H1 (cell line): ENCODE measurements around the gene HTD2. TPM values are rescaled to one million over a fixed set of nuclear protein-coding genes. Genes with fewer than 3 reads are reported as not detected.

Source experiments
- HDAC2 ChIP-seq, 2 experiments: fragments of 300-600 bp in 1 of 2; sonication (generic) in 1 of 2; IDR thresholded peaks; 2 replicates each; pipeline ENCODE4 v1.6.1; 2011 to 2012; ENCODE audit warnings: low read depth in 2 of 2, low read length in 2 of 2, mild to moderate bottlenecking in 2 of 2, moderate library complexity in 2 of 2, borderline replicate concordance in 1 of 2, inconsistent platforms in 1 of 2
- RBBP5 ChIP-seq: IDR thresholded peaks from 2 replicates; pipeline ENCODE4 v1.7.1; 2012; ENCODE audit warnings: low read depth, mild to moderate bottlenecking, inconsistent platforms, low read length, moderate library complexity, borderline replicate concordance
- SAP30 ChIP-seq: fragments of 300-600 bp; sonication (generic); IDR thresholded peaks from 2 replicates; pipeline ENCODE4 v1.7.1; 2012; ENCODE audit warnings: low read length, moderate library complexity, mild to moderate bottlenecking, inconsistent platforms; ENCODE audit not compliant: insufficient read depth, insufficient replicate concordance
- SIN3A ChIP-seq, 2 experiments: IDR thresholded peaks in 1 of 2; conservative IDR thresholded peaks in 1 of 2; 2 replicates each; pipeline ENCODE4 v1.6.1; 2011 to 2012; ENCODE audit warnings: low read length in 2 of 2, improper control_type of control experiment in 1 of 2, low read depth in 1 of 2, mild to moderate bottlenecking in 1 of 2
- YY1 ChIP-seq: IDR thresholded peaks from 2 replicates; pipeline ENCODE4 v1.6.1; 2011; ENCODE audit warnings: low read depth, mild to moderate bottlenecking, low read length
- polyA plus RNA-seq, 7 experiments: library from polyadenylated mRNA; depleted of rRNA in 3 of 7; stranded (reverse) in 5 of 7; unstranded in 2 of 7; fragments of >200 nt in 5 of 7; fragments of 200-250 nt in 2 of 7; gene quantifications; 1 replicate in 5 of 7; 2 replicates in 1 of 7; 4 replicates in 1 of 7; pipeline versions ENCODE4 v1.2.1 to v1.2.3, GENCODE V29; 2011 to 2013; ENCODE audit warnings: missing spikeins in 2 of 7, mixed read lengths in 2 of 7
- total RNA-seq: library from RNA; stranded (reverse); fragmentation: NEBNext Ultra II Directional; extraction: Animal tissue kit (Norgen Biotek cat#: 25700); gene quantifications from 2 replicates; pipeline ENCODE4 v1.2.1, GENCODE V29; 2021
- TF ChIP-seq, protein P1 (sequence below), 3 experiments: IDR thresholded peaks; 1 replicate in 2 of 3; 2 replicates in 1 of 3; pipeline versions ENCODE4 v1.5.1 to v1.6.1; 2011; ENCODE audit warnings: low read length in 3 of 3, mild to moderate bottlenecking in 3 of 3, inconsistent platforms in 2 of 3, low read depth in 1 of 3, moderate library complexity in 1 of 3; ENCODE audit not compliant: insufficient read depth in 1 of 3; ENCODE audit errors: control extremely low read depth in 1 of 3

Gene HTD2
- total and polyA plus RNA-seq, 2 of the 8 experiments (the other 6 are each of a cell fraction or from before 2014, with no cell fraction given) = 8.8 to 10.8 TPM

DNA sequence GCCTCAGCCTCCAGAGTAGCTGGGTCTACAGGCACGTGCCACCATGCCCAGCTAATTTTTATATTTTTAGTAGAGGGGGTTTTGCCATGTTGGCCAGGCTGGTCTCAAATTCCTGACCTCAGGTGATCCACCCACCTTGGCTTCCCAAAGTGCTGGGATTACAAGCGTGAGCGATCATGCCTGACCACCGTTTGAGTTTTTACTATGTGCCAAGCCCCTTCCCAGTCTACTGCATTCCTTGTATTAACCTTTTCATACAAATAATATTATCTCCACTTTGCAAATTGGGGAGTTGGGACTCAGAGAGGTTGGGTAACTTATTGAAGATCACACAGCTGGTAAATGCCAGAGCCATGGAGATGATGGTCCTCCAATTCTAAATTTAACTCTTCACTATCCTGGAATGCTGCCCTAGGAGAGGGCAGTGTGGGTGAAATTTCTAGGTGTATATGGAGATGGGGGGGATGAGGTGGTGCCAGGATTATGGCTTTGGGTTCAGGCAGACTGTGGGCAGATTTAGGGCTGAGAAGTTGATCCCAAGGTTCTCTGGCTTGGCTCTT lies 25.4 kb downstream of the HTD2 start (continued):
- no peak for TF ChIP-seq RBBP5
- TF ChIP-seq SAP30 = no peak
- no peak for TF ChIP-seq HDAC2 (IDR thresholded peaks at IDR 0.05; ENCODE audit: borderline replicate concordance in 1 of 2, low read depth in 2 of 2, low read length in 2 of 2)
- TF ChIP-seq, protein P1, sequence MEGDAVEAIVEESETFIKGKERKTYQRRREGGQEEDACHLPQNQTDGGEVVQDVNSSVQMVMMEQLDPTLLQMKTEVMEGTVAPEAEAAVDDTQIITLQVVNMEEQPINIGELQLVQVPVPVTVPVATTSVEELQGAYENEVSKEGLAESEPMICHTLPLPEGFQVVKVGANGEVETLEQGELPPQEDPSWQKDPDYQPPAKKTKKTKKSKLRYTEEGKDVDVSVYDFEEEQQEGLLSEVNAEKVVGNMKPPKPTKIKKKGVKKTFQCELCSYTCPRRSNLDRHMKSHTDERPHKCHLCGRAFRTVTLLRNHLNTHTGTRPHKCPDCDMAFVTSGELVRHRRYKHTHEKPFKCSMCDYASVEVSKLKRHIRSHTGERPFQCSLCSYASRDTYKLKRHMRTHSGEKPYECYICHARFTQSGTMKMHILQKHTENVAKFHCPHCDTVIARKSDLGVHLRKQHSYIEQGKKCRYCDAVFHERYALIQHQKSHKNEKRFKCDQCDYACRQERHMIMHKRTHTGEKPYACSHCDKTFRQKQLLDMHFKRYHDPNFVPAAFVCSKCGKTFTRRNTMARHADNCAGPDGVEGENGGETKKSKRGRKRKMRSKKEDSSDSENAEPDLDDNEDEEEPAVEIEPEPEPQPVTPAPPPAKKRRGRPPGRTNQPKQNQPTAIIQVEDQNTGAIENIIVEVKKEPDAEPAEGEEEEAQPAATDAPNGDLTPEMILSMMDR (IDR thresholded peaks at IDR 0.05; ENCODE audit: control extremely low read depth in 1 of 3, insufficient read depth in 1 of 3, low read depth in 1 of 3, low read length in 3 of 3) = no peak
- no peak for TF ChIP-seq YY1
- TF ChIP-seq SIN3A (conservative IDR thresholded peaks at IDR 0.05 in 1 of 2, IDR thresholded peaks at IDR 0.05 in 1 of 2; ENCODE audit: low read depth in 1 of 2, low read length in 2 of 2) = no peak
